Measurements from ENCODE around the gene NOTCH3. TPM values are rescaled to one million over a fixed set of nuclear protein-coding genes. Genes with fewer than 3 reads are reported as not detected.

The NOTCH3 gene
- total RNA-seq, 1 experiment from 2014 or later = 164 TPM

GRCh38 chr19:15136234-15136954 is 64.4 kb downstream of the NOTCH3 start:
- Histone ChIP-seq H3K4me2 (ENCODE audit: insufficient read depth, insufficient read length, low read length) (no peak overlapping the region), H2BK20ac (ENCODE audit: low read depth, low read length, poor library complexity, severe bottlenecking) (no peak overlapping the region), H2AFZ (ENCODE audit: low read length) (no peak overlapping the region), H3K23ac (ENCODE audit: insufficient read length, low read depth, low read length) (no peak overlapping the region), H4K20me1 (ENCODE audit: control insufficient read depth, insufficient read depth, insufficient read length) (no peaks in the 10 kb centered on the region), H3K79me2 (ENCODE audit: insufficient read depth, low read length) (no peaks in the 10 kb centered on the region), H2BK120ac (ENCODE audit: low read depth, low read length, poor library complexity, severe bottlenecking) (no peak overlapping the region), H3K56ac (ENCODE audit: insufficient read length, low read depth, low read length) (no peak overlapping the region), H3K27ac (ENCODE audit: insufficient read length, low read depth, low read length) (no peak overlapping the region), H3K27me3 (ENCODE audit: insufficient read depth, low read length) (no peaks in the 10 kb centered on the region), H2BK5ac (ENCODE audit: insufficient read length, low read length) (no peak overlapping the region), H3K14ac (ENCODE audit: insufficient read depth, low read length) (no peak overlapping the region), H2BK15ac (ENCODE audit: low read depth, low read length) (no peak overlapping the region), H3K18ac (ENCODE audit: insufficient read length, low read depth, low read length) (no peak overlapping the region), H4K8ac (replicated peaks; ENCODE audit: insufficient read length, low read depth, low read length) (no peak overlapping the region), H3T11ph (ENCODE audit: low read length) (no peak overlapping the region), H4K5ac (ENCODE audit: insufficient read length, low read depth, low read length) (no peak overlapping the region), H3K79me1 (ENCODE audit: insufficient read depth, low read depth, low read length, poor library complexity, severe bottlenecking) (no peaks in the 10 kb centered on the region), H2AK5ac (ENCODE audit: insufficient read length, low read length) (no peak overlapping the region), H3K9me3 (ENCODE audit: control insufficient read depth, low read depth, low read length) (no peaks in the 10 kb centered on the region), H3K4ac (ENCODE audit: low read depth, low read length) (no peak overlapping the region), H3K23me2 (ENCODE audit: insufficient read length, low read depth, low read length, poor library complexity, severe bottlenecking) (no peaks in the 10 kb centered on the region), H3K9ac (ENCODE audit: extremely low read depth, insufficient read length, low read length) (no peak overlapping the region), H4K91ac (ENCODE audit: insufficient read length, low read depth, low read length) (no peak overlapping the region), H3K4me1 (ENCODE audit: insufficient read depth, low read length) (no peaks in the 10 kb centered on the region), H2BK12ac (ENCODE audit: insufficient read length, low read depth, low read length) (no peak overlapping the region)
- H3K36me3 Mint-ChIP-seq (ENCODE audit: insufficient read depth in 1 of 3, low read depth in 3 of 3) = no peaks in the 10 kb centered on the region
- no peak overlapping the region for H3K27ac Mint-ChIP-seq
- DNase-seq = no peak
- H3K9me3 Mint-ChIP-seq = peaks cover 17 to 20% of the 10 kb centered on the region in 2 experiments
- H3K4me3 Mint-ChIP-seq = no peak overlapping the region
- TF ChIP-seq CTCF (conservative IDR thresholded peaks at IDR 0.05) = no peak
- no CpG with 5 or more reads among the region's 2 CpGs for WGBS (ENCODE audit: extremely low coverage, insufficient read length, low lambda C conversion rate)
- H3K4me1 Mint-ChIP-seq = no peaks in the 10 kb centered on the region
- H3K27me3 Mint-ChIP-seq (ENCODE audit: low read depth) = peaks cover 11% of the 10 kb centered on the region

Measured in H9 (cell line).